CD4-positive, alpha-beta T cell treated with Interleukin-4 for 4 hours (primary cell): ENCODE measurements around the gene CUBN.
A peak's percentile ranks its signal among the peaks of the same experiment; 100 is the strongest.

Experiments
- DNase-seq: peaks from one replicate; pipeline ENCODE4 v3.0.0-alpha.2; 2020

Gene CUBN

DNA sequence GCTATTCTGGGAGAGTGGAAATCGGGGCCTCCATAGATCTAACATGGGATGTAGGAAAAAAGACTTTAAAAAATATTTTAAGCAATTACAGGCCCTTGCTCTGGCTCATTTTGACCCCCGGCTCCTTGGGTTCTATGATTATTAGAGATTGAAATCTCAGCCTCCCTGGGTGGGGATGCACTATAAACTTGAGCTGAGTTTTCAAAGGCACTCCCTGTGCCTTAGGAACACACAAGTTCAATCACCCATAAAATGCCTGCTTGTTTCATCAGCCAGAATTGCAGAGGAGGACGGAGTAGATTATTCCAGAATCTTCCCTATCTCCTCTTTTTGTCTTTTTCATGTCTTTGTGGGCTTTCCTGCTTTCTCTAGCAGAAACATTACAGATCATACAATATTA is 145.4 kb downstream of the CUBN start:
- no peak for DNase-seq

DNA sequence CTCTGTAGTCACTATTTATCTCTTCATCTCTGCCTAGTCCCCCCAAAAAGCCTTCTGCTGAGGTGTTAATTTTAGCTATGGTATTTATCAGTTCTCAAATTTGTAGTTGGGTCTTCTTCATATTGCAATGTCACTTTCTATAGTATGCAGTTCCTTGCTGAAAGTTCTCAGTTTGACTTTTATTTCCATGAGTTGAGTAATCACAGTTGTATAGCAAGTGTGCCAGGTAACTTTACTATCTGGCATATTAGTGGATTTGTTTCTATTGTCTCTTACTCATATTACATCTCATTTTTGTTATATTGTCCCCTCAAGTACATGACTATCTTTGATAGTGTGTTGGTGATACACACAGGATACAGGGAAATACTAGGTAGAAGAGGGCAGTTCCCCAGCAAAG is 152.8 kb downstream of the CUBN start:
- DNase-seq, result no peak

DNA sequence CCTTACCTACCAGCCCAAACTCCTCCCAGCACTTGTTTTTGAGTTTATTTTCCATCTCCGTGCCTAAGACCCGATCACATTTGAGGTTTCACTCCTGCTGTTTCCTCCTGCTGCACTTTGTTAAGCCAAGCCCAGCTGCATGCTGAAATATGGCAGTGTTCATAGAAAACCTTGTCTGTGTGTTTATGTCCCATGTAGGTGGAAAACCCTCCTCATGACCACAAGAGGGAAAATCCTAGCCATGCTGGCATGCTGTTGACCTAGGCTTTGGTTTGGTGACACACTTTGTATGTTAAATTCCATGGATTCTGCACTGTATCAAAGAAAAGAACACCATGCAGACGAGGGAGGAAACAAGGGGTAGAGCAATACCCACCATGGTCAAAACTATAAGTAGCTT is 154.4 kb downstream of the CUBN start:
- DNase-seq, result no peak

DNA sequence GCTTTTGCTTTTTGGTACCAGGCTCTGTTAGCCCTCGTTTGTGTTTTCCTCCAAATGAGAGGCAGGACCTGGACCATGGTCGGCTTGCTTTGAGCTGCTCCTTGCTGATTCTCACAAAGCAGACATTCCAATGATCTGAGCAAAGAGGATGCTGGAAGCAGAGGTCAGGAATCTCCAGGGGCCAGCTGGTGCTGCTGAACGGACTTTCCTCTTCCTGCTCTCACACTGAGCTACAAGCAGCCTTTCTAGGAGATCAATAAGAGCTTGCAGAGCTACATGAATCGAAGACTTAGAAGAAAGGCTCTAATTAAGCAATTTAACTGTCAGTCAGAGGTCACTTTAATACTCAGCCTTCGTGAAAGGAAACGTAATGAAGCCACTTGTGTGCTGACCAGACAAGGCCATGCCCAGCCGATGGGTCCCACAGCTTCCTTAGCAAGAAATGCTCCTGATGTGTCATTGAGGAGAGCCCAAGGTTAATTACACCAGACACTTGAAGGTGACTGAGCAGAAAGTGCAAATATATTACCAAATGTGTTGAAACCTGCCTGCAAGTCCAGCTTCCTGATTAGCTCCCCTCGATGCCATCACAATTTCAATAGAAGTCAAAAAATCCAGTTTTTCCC is 161.1 kb downstream of the CUBN start:
- DNase-seq, result no peak

DNA sequence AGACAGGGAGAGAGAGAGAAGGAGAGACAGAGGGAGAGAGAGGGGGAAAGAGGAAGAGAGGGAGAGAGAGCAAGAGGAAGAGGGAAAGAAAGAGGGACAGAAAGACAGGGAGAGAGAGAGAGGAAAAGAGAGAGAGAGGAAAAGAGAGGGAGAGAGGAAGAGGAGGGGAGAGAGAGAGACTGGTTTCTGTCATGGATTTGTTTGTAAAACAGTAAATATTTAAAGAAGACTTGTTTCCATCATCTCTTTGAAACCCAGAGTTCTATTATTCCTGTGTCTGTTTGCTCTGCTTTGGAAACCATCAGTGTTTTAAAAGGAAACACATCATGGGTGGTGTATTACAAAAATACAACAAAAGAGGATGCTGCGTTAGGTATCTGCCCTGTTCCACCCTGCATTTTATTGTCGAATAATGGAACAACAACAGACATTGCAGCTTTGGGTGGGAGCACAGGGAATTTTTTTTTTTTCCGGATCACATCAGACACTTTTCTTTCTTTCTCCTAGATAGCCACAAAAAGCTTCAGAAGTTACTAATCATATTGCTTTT is 161.7 kb downstream of the CUBN start:
- no peak for DNase-seq

DNA sequence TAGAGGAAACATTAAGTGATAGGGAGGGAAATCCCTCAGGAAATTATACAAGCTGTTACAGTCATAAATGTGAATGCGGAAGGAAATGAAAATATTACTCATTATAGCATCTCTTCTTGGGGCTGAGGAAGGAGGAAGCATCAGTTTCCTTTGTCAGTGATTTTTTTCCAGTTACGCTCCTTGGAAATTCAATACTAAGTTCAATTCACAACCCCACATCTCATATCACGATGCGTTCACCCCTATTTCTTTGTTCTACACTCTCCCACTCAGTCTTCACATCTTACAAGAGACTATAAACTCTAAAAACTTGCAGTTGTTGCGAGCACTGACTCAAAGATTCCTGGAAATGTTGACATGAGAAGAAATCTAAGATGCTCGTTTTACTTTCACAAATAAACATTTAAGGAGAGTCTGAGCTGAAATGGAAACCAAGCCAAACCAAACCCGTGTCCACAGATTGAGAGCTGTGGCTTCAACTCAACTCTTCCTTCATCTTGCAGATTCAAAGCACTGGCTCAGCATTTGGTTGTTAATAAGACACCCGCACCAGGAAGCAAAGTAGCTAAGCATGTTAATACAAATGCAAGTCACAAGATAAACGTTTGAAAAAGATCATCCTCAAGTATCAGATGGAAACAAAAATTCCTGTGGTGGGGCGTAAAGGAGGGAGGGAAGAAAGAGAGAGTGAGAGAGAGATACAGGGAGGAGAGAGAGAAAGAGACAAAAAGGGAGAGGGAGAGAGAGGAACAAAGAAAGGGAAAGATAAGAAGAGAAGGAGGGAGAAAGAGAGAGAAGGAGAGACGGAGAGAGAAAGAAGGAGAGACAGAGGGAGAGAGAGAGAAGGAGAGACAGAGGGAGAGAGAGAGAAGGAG is 162.4 kb downstream of the CUBN start:
- no peak for DNase-seq

DNA sequence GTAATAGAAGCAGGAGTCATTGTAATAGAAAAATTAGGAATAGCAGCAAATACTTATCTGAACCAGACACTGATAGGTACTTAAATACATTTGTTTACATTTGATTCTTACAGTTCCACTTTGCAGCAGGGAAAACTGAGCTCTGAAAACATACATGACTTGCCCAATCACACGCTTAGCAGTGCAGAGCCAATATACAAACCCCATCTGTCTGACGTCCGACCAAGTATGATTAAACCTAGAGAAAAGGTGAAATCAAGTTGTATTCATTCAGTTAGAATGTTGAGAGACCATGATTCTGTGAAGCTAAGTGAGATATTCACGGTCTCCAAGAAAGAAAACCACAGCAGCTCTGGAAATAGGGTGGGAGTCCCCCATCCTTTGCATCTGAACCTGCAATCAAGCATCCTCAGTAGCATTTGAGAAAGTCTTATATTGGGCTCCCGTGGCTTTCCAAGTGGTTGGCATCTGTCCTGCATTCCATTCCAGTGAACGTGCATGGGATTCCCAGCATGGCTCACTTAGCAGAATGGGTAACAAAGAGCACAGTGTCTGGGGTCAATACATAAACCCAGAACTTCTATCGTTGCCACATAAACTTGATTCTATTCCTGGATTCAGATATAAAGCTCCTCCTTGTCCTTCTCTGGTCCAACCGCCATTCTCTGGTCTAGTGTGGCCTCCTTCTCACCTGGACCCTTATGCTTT is 163.7 kb downstream of the CUBN start:
- no peak for DNase-seq

DNA sequence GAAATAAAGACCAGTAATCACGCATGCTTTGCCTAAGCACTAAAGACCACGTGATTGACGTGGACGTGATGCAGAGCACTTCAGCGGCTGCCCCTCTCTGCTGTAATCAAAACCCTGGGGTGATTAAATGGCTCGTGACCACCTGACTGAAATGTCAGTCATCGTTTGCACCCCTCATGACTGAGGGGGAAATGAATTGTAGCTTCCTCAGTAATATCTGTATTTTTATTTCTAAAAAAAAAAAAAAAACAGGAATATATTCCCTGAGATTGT is 164.3 kb downstream of the CUBN start:
- DNase-seq, result no peak

DNA sequence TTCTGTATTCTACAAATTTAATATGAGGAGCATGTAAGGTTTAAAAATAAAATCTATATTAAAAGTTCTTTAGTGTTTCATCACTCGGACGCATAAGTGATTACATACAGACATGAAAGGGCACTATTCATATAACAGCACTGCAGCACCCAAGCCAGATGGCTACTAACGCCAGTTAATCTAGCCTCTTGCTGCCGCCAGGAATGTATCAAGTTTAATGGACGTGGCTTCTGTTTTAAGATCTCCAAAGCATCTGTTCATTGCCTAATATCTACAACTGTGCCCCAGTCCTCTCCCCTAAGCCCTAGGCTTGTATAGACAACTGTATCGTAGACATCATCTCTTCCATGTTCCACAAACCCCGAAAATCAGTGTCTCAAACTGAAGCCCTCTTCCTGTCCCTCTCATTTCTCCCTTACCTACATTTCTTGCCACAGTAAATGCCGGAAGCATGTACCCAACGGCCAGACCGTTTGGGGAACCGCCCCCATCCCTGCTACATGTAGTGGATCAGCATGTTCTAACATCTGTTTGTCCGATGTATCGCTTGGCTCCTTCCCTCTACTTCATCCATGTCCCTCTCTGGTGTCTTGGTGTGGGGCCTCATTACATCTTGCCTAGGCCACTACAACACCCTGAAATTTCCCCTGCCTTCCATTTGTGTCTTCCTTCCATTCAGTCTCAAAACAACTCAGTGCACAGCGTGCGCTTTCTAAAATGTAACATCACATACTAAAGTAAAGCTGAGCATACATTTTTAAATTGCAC is 164.9 kb downstream of the CUBN start:
- no peak for DNase-seq

DNA sequence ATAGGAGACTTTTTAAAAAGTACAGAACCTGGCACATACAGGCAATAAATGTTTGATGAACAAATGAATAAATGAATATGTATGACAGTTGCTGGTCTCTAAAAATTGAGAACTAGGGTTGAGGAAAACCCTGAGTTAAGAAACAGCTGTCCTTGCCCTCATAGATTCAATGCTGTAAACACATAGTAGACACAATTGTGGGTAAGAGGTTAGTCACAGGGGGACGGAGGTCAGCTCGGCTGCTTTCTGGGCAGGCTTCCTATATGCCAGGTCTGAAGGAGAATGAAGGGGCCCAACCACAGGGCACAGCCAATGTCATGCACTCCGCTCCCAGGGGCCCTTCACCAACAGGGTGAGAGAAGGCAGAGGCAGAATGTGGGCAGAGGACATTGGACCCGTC is 169.1 kb downstream of the CUBN start:
- no peak for DNase-seq

DNA sequence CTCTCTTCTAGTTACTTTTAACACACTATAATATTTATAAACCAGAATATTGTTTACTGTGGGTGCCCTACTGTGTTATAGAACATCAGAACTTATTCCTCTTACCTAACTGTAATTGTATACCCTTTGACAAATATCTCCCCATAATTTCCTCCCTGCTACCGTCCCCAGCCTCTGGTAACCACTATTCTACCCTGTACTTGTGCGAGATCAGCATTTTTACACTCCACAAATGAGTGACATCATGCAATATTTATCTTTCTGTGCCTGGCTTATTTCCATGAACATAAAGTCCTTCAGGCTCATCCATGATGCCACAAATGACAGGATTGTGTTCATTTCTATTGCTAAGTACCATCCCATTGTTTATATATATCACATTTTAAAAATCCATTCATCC is 172.6 kb downstream of the CUBN start:
- DNase-seq, result no peak

DNA sequence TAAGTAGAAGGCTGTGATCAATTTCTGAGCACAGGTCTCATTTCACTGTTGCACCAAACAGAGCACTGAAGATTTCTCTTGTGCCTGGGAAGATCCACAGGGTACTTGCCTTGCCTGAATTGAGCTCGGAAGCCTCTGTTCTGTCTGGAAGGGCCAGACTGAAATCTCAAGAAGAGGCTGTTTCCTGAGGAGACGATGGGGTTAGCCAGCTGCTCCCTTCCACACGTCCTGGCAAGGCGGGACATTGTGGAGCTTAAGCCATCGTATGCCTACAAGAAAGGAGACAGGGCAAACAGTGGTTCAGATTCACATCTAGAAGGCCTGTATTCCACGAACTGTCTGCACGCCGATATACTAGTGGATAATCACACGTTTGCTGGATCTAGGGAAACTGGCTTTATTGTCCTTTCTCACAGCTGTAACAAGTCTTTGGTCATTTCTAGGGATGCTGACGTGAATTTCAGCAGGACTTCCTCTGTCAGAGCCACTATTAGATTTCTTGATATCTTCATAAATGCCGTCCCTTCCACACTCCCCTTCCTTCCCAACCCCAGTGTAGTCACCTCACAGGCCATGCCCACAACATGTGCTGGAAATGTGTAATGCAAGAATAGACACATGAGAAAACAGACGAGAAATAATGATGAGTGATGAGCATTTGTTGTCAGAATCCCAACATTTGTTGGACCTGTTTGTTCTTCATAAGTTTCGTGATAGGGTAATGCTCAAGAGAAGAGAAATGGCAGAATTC is 175.2 kb downstream of the CUBN start:
- no peak for DNase-seq

DNA sequence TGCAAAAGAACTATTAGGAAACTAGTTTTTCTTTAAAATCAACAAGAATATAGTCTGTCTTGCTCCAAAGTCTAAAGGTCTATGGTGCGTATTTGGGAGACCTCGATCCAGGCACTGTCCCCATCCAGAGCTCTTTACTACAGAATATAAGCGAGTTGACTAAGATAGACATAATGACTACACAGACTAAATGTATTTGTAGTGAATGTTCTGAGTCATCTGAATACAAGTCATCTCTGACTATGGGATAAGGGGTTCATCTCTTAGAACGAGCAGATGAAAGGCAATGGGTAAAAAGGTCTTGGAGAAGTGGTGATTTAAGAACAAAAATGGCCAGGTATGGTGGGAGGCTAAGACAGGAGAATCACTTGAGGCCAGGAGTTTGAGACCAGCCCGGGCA is 176.3 kb downstream of the CUBN start:
- no peak for DNase-seq

DNA sequence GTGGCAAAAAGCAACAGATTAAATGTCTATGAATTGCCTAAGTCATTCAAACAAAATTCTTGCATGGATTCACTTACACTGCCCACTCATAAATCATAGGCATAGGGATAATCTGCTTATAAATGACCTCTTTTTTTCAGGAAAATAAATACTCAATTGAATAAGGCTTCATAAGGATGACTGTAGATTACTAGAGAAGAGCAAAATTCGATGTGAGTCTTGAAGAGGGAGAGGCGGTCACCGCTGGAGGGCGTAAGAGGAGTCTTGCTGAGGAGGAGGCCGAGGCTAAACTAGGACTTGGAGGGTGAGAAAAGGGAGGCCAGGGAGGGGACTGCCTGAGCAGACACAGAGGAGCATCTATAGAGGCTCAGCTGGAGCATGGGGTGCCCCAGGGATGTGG is 177.0 kb downstream of the CUBN start:
- DNase-seq, result no peak

DNA sequence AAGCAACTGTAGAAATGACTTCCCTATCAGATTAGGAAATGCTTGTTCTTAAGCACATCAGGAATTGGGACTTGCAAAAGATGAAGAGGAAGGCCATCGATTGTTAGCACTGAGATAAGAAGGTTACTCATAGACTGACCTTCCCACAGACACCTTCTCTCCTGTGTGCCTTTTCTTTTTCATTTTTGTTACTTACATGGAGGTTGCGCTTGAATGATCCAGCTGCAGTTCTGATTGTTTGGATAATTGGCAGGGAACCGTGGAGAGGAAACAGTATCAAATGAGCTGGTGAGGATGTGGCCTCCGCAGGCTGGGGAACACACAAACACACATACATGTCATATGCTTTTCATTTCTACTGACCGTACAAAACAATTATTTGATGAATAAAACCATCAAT is 177.5 kb downstream of the CUBN start:
- DNase-seq, result no peak

DNA sequence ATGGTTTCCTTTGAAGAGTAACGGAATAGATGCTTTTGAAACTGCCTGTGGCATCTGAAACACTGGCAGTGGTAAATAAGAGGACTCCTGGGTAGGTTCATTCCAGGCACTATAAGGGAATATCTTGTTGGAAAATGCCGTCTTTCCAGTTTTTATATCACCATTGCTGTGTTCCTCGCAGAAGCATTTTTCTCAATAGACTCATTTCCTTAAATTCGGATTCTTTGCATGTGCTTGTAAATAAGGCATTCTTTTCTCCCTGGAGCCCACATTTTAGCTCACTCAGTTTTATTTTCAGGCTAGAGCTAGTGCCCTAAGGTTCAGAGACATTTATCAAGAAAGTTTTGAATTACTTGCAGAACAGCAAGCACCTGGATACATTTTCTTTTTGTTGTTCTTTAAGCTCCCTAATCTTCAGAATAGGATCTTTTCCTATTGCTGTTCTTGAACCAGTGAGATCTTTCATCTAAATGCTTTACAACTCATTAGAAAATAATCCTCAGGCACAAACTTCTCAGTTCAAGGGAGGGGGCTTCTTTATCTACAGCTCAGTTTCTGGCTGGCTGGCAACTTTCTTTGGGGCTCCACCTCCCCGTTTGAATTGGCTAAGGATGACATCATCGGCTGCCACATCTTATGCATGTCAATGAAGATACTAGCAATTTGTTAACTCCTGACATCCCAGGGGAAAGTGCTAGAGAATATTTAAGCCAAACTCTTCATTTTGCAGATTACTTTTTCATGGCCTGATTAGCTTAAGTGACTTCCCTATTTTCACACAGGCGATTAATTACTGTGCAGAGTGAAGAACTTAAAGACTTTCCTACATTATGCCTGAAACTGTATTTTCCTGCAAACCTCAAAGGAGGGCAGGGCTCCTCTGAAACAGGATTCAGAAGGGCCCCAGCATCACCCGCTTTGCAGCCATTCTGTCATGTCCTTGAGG is 178.7 kb downstream of the CUBN start:
- DNase-seq, result no peak

DNA sequence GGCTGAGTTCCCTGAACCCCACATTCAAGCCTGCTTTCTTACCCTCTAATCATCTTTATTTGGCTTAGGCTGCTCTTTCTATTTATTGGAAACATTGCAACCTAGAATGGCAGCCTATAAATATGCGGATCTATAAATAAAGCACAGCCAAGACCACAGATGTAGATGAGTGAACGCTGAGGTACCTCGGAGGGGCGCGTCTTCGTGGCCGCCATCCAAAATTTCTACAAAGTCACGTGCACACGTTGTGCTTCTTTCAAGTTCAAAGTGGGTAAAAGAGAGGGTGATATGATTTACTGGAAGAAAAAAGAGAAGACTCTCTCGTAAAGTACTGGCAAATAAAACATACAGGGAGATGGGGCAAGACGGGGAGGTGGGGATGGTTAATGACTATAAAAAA is 179.8 kb downstream of the CUBN start:
- no peak for DNase-seq

DNA sequence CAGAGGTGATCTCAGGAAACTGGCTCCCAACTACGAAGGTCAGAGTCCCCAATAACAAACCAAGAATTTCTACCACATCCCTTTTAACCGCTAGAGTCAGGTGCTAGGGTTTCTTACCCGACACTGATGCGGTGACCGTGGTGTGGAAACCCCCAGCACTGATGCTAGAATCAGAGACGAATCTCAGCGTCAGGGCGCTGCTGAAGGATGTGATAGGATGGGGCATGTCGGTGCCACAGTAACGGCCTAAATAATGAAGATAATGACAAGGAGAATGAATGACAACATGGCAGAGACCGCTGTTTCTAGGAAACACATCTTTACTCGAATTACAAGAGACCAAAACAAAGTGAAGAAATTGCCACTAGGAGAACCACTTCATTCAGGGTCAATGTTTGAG is 181.2 kb downstream of the CUBN start:
- peak; percentile 76 for DNase-seq

DNA sequence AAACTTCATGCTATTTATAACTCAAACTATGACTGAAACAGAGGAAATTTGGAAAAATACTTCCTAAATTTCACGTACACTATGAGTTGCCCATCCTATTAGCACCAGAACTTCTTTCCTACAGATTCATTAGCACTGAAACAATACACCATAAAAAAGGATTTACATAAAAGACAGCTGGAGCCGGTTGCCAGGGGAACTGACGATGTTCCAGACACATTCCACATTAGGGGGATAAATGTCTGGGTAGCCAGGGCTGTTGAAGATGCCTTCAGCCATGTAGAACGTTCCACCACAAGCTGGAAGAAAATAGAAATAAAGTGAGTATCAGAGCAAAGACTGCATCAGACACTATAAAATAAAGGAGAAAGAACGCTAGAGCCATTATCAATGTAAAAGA is 182.5 kb downstream of the CUBN start:
- DNase-seq, result no peak

DNA sequence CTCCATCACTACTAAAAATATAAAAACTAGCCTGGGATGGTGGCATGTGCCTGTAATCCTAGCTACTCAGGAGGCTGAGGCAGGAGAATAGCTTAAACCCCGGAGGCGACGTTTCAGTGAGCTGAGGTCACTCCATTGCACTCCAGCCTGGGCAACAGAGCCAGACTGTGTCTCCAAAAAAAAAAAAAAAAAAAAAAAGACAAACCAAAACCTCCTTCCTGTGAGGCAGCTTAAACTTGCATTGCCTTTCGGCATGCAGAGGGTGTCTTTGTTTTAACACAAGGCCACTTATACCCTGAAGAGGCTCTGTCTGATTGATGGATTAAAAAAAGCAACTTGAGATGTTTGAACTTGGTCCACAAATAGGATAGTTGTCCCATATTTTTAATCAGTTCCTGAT is 184.0 kb downstream of the CUBN start:
- DNase-seq, result no peak

DNA sequence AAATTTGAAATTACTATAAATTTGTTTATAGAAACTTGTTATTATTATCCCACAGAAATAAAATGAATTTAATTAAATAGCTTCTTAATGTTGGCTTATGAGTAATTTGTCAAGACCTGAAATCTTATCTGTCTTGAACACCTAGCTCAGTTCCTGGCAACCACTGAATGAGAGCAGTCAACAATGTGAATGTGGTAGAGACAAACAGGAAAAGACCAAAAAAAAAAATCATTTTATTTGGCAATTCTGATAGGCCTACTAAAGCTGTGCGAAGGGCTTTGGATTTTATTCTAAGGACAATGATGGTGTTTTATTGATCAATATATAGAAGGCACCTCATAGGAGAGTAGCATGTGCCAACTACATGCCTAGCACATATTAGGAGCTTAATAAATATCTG is 184.6 kb downstream of the CUBN start:
- peak; percentile 29 for DNase-seq
